Parathyroid adenoma (tissue), 2 donors: ENCODE measurements around the gene ALPG.
"Not testable (repeated sequence)": the region's sequence is repeated elsewhere in the genome, so short reads cannot be mapped to it uniquely, and the experiment has no call there.

Experiments
- H2AFZ ChIP-seq: fragments of 300-600 bp; sonication (generic); one replicate; pipeline ENCODE4 v1.7.0; 2017; ENCODE audit warnings: antibody characterized with exemption, mild to moderate bottlenecking
- H3K27ac ChIP-seq: fragments of 300-600 bp; sonication (generic); one replicate; pipeline ENCODE4 v1.7.0; 2017
- H3K27me3 ChIP-seq: fragments of 300-600 bp; sonication (generic); one replicate; pipeline ENCODE4 v1.7.0; 2017; ENCODE audit warnings: low read length; ENCODE audit not compliant: control insufficient read depth, insufficient read depth
- H3K36me3 ChIP-seq: fragments of 300-600 bp; sonication (generic); one replicate; pipeline ENCODE4 v1.7.0; 2017; ENCODE audit warnings: low read length; ENCODE audit not compliant: control insufficient read depth, insufficient read depth
- H3K4me1 ChIP-seq: fragments of 300-600 bp; sonication (generic); one replicate; pipeline ENCODE4 v1.7.0; 2017; ENCODE audit warnings: control low read depth
- H3K4me2 ChIP-seq: fragments of 300-600 bp; sonication (generic); one replicate; pipeline ENCODE4 v1.7.0; 2017; ENCODE audit warnings: low read length
- H3K4me3 ChIP-seq: fragments of 300-600 bp; sonication (generic); one replicate; pipeline ENCODE4 v1.7.0; 2017; ENCODE audit warnings: low read depth, low read length
- H3K79me2 ChIP-seq: fragments of 300-600 bp; sonication (generic); one replicate; pipeline ENCODE4 v1.7.0; 2017; ENCODE audit warnings: control low read depth
- H3K9ac ChIP-seq: fragments of 300-600 bp; sonication (generic); one replicate; pipeline ENCODE4 v1.7.0; 2017; ENCODE audit warnings: mild to moderate bottlenecking
- H3K9me3 ChIP-seq: fragments of 300-600 bp; sonication (generic); one replicate; pipeline ENCODE4 v1.7.0; 2017; ENCODE audit warnings: low read length; ENCODE audit not compliant: control insufficient read depth
- CTCF ChIP-seq: fragments of 300-600 bp; sonication (generic); IDR thresholded peaks from one replicate; pipeline ENCODE4 v1.7.0; 2017; ENCODE audit warnings: antibody characterized with exemption, mild to moderate bottlenecking
- donor health status: primary hyperparathyroidism.

The ALPG gene

GRCh38 chr2:232439758-232440135, 33.1 kb downstream of the ALPG start:
- H3K4me3 ChIP-seq, result no peak overlapping the region
- no peak overlapping the region for H3K27ac ChIP-seq
- H3K36me3 ChIP-seq, result no peaks in the 10 kb centered on the region
- no peaks in the 10 kb centered on the region for H3K27me3 ChIP-seq
- no peaks in the 10 kb centered on the region for H3K79me2 ChIP-seq
- H3K4me2 ChIP-seq, result no peak overlapping the region
- H2AFZ ChIP-seq, result no peak overlapping the region
- H3K4me1 ChIP-seq, result no peaks in the 10 kb centered on the region
- TF ChIP-seq CTCF, result no peak
- no peaks in the 10 kb centered on the region for H3K9me3 ChIP-seq
- no peak overlapping the region for H3K9ac ChIP-seq

- H3K4me1 ChIP-seq, H3K9ac ChIP-seq, H3K9me3 ChIP-seq, H3K4me2 ChIP-seq, H3K27me3 ChIP-seq, H2AFZ ChIP-seq, H3K36me3 ChIP-seq, H3K4me3 ChIP-seq, H3K27ac ChIP-seq, H3K79me2 ChIP-seq: not testable (repeated sequence)
- peak; percentile 97 for TF ChIP-seq CTCF
Measured at GRCh38 chr2:232440220-232441018, 33.8 kb downstream of the ALPG start.

GRCh38 chr2:232441147-232441651, 34.6 kb downstream of the ALPG start:
- no peak overlapping the region for H3K9ac ChIP-seq
- no peaks in the 10 kb centered on the region for H3K4me1 ChIP-seq
- H2AFZ ChIP-seq, result no peak overlapping the region
- H3K4me3 ChIP-seq, result no peak overlapping the region
- no peaks in the 10 kb centered on the region for H3K36me3 ChIP-seq
- no peaks in the 10 kb centered on the region for H3K27me3 ChIP-seq
- no peaks in the 10 kb centered on the region for H3K79me2 ChIP-seq
- no peaks in the 10 kb centered on the region for H3K9me3 ChIP-seq
- no peak overlapping the region for H3K4me2 ChIP-seq
- no peak for TF ChIP-seq CTCF
- no peak overlapping the region for H3K27ac ChIP-seq

- not testable (repeated sequence) for H3K9ac ChIP-seq, H3K27ac ChIP-seq, H3K4me3 ChIP-seq, H3K4me1 ChIP-seq, H3K79me2 ChIP-seq, H3K36me3 ChIP-seq, H2AFZ ChIP-seq, H3K9me3 ChIP-seq, H3K27me3 ChIP-seq, H3K4me2 ChIP-seq
Measured at GRCh38 chr2:232441922-232442321, 35.3 kb downstream of the ALPG start.

GRCh38 chr2:232442431-232442830, 35.8 kb downstream of the ALPG start:
- H3K27ac ChIP-seq, H3K4me3 ChIP-seq, H3K9me3 ChIP-seq, H2AFZ ChIP-seq, H3K36me3 ChIP-seq, H3K79me2 ChIP-seq, H3K4me1 ChIP-seq, H3K4me2 ChIP-seq, H3K27me3 ChIP-seq, H3K9ac ChIP-seq: not testable (repeated sequence)

GRCh38 chr2:232443047-232443446, 36.4 kb downstream of the ALPG start:
- H3K4me2 ChIP-seq, H3K4me1 ChIP-seq, H2AFZ ChIP-seq, H3K27ac ChIP-seq, H3K36me3 ChIP-seq, H3K4me3 ChIP-seq, H3K9me3 ChIP-seq, H3K27me3 ChIP-seq, H3K79me2 ChIP-seq, H3K9ac ChIP-seq: not testable (repeated sequence)

- not testable (repeated sequence) for H3K4me2 ChIP-seq, H3K4me3 ChIP-seq, H3K9ac ChIP-seq, H3K4me1 ChIP-seq, H3K9me3 ChIP-seq, H3K36me3 ChIP-seq, H3K27me3 ChIP-seq, H2AFZ ChIP-seq, H3K79me2 ChIP-seq, H3K27ac ChIP-seq
Measured at GRCh38 chr2:232443669-232444408, 37.2 kb downstream of the ALPG start.
